Measurements from ENCODE around the gene GSTA2.

GRCh38 chr6:52739627-52740026 lies 23.6 kb downstream of the GSTA2 start:
- TF ChIP-seq CTCF (IDR thresholded peaks at IDR 0.05) (no peak), POLR2A (IDR thresholded peaks at IDR 0.05) (no peak)
